ENCODE measurements around the gene USP47.

Gene USP47

GRCh38 chr11:11983427-11983826 lies 141.7 kb downstream of the USP47 start:
- FAIRE-seq (no peak), DNase-seq (ENCODE audit: insufficient read length, low spot score) (no peak)
- TF ChIP-seq, protein P1, sequence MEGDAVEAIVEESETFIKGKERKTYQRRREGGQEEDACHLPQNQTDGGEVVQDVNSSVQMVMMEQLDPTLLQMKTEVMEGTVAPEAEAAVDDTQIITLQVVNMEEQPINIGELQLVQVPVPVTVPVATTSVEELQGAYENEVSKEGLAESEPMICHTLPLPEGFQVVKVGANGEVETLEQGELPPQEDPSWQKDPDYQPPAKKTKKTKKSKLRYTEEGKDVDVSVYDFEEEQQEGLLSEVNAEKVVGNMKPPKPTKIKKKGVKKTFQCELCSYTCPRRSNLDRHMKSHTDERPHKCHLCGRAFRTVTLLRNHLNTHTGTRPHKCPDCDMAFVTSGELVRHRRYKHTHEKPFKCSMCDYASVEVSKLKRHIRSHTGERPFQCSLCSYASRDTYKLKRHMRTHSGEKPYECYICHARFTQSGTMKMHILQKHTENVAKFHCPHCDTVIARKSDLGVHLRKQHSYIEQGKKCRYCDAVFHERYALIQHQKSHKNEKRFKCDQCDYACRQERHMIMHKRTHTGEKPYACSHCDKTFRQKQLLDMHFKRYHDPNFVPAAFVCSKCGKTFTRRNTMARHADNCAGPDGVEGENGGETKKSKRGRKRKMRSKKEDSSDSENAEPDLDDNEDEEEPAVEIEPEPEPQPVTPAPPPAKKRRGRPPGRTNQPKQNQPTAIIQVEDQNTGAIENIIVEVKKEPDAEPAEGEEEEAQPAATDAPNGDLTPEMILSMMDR (IDR thresholded peaks at IDR 0.05; ENCODE audit: insufficient read depth, missing control alignments), result no peak

GRCh38 chr11:11984563-11984962 lies 142.8 kb downstream of the USP47 start:
- DNase-seq (ENCODE audit: insufficient read length, low spot score) (no peak), FAIRE-seq (no peak)
- TF ChIP-seq, protein P1 (IDR thresholded peaks at IDR 0.05; ENCODE audit: insufficient read depth, missing control alignments), result no peak

DNA sequence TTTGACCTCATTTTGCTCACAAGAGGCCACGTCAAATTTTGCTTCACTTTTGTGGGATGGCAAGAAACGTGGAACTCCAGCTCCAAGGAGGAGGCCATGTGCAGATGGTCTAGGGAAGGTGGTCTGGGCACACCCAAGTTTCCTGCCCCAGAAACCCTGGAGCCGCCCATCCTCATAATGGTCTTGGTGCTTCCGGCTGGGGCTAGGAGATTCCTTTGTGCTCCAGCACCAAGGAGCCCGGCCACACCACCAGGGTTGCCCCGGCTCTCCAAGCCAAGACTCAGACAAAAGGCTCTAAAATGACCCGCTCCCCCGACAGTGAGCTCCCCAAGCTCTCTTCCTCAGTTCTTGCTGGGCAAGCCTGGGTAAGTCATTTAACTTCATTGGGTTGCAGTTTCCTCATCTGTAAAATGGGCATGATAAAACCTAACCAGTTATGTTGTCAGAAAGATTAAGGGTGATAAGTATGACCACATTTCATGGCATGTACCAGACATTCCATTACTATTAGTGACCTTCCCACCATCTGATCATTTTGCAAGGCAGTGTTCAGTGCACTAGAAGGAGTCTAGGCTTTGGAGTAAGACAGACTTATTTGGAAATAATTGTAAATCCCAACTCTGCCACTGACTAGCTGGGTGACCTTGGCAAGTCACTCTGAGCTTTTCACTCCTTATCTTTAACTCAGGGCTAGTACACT lies 143.4 kb downstream of the USP47 start:
- FAIRE-seq, result no peak

DNA sequence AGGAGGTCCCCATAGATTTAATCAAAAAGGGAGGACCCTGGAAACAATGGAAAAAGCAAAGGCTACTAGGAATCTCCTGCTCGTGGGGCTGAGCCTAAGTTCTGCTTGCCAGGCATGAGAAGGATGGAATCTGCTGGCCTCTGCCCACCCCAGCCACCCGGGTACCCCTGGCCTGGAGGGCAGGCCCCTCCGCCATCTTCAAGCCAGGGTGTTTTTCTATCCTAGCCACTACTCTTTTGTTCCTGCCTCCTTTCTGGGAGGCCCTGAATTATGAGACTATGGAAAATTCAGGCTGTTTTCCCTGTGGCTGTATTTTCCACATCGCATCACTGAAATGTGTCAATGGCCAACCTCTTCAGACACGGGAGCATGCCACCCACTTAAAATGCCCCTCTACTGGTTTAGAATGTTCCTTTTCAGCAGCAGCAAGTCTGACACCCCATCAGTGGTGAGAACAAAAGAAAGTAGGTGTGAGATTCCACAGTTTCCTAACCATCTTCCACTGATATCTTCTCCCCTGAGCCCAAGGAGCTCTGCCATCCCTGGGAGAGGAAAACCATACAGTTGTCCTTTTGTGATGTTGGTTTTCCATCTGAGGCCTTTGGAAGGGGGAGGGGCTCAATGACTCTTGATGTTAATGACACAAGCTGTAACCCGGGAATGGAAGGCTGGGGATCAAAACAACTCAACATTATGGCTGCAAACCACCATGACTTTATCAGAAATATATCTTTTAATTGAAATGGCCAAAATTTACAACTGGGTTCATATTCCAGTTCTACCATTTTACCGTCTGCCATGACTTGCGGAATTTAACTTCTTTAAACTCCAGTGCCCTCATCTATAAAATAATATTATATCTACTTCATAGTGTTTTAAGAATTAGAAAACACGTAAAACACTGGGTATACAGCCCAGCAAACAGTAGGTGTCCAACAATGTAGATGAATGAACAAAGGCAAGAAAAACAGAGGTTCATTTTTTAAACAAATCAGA lies 144.5 kb downstream of the USP47 start:
- TF ChIP-seq, protein P1 (IDR thresholded peaks at IDR 0.05; ENCODE audit: insufficient read depth, missing control alignments), result no peak
- DNase-seq (ENCODE audit: insufficient read length, low spot score) (no peak), FAIRE-seq (no peak)

More for the DNA sequence above, 143.4 kb downstream of the USP47 start:
- DNase-seq (ENCODE audit: insufficient read length, low spot score), result no peak
- TF ChIP-seq, protein P1 (IDR thresholded peaks at IDR 0.05; ENCODE audit: insufficient read depth, missing control alignments), result no peak

GRCh38 chr11:11987503-11988022 lies 145.8 kb downstream of the USP47 start:
- TF ChIP-seq, protein P1 (IDR thresholded peaks at IDR 0.05; ENCODE audit: insufficient read depth, missing control alignments), result no peak
- DNase-seq (ENCODE audit: insufficient read length, low spot score), result no peak
- no peak for FAIRE-seq

GRCh38 chr11:11988099-11988651 lies 146.4 kb downstream of the USP47 start:
- FAIRE-seq, result no peak
- DNase-seq (ENCODE audit: insufficient read length, low spot score), result no peak
- TF ChIP-seq, protein P1 (IDR thresholded peaks at IDR 0.05; ENCODE audit: insufficient read depth, missing control alignments), result no peak

Measured in D721Med (cell line).